ENCODE measurements around the gene CDH22.

Gene CDH22

GRCh38 chr20:46293084-46293483, 15.2 kb downstream of the CDH22 start:
- TF ChIP-seq CTCF (conservative IDR thresholded peaks at IDR 0.05) = no peak
- H3K27ac ChIP-seq = no peak overlapping the region

GRCh38 chr20:46291401-46291800, 16.9 kb downstream of the CDH22 start:
- H3K27ac ChIP-seq = no peak overlapping the region
- TF ChIP-seq CTCF (conservative IDR thresholded peaks at IDR 0.05) = no peak

- TF ChIP-seq CTCF (conservative IDR thresholded peaks at IDR 0.05) = no peak
- H3K27ac ChIP-seq = no peak overlapping the region
Measured at GRCh38 chr20:46289432-46289831, 18.9 kb downstream of the CDH22 start.

- TF ChIP-seq CTCF (conservative IDR thresholded peaks at IDR 0.05) = no peak
- no peak overlapping the region for H3K27ac ChIP-seq
Measured at GRCh38 chr20:46286977-46287376, 21.3 kb downstream of the CDH22 start.

- H3K27ac ChIP-seq = no peak overlapping the region
- TF ChIP-seq CTCF (conservative IDR thresholded peaks at IDR 0.05) = no peak
Measured at GRCh38 chr20:46286382-46286781, 21.9 kb downstream of the CDH22 start.

GRCh38 chr20:46285740-46286139, 22.6 kb downstream of the CDH22 start:
- H3K27ac ChIP-seq = no peak overlapping the region
- no peak for TF ChIP-seq CTCF (conservative IDR thresholded peaks at IDR 0.05)

- TF ChIP-seq CTCF (conservative IDR thresholded peaks at IDR 0.05) = no peak
- no peak overlapping the region for H3K27ac ChIP-seq
Measured at GRCh38 chr20:46285072-46285471, 23.2 kb downstream of the CDH22 start.

- no peak overlapping the region for H3K27ac ChIP-seq
- no peak for TF ChIP-seq CTCF (conservative IDR thresholded peaks at IDR 0.05)
Measured at GRCh38 chr20:46284040-46284427, 24.3 kb downstream of the CDH22 start.

Data from VCaP (cell line).